ENCODE data around the gene NPIPA7.
"Not testable (repeated sequence)": the region's sequence is repeated elsewhere in the genome, so short reads cannot be mapped to it uniquely, and the experiment has no call there.

Gene NPIPA7

DNA sequence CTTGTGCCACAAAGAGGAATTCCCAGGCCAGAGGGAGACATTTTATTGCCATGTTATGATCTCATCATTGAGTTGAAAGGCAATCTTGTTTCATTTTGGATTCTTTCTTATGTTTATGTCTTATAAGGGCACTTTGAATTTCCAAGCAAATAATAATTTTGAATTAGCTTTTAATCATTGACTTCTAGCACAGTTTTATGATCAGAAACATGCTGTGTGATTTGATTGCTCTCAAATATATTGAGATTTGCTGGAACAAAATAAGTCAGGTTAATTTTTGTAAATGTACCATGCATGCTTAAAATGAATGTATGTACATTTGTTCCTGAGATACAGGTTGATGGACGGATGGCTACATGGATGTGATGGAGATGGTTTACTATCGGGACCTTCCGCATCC, at the start of gene NPIPA7:
Gene NPIPA7, plus strand, starts transcription at position 301 of the 400 bp plus-strand sequence. CDS start 105 bp downstream, outside the sequence.
- H3K36me3 ChIP-seq (ENCODE audit: control insufficient read depth, insufficient read depth, low read length); H3K27me3 ChIP-seq (replicated peaks; ENCODE audit: control insufficient read depth, insufficient read depth, low read length); DNase-seq (ENCODE audit: extremely low read depth, insufficient read length); H3K4me3 ChIP-seq (replicated peaks; ENCODE audit: low read depth, low read length): not testable (repeated sequence)

DNA sequence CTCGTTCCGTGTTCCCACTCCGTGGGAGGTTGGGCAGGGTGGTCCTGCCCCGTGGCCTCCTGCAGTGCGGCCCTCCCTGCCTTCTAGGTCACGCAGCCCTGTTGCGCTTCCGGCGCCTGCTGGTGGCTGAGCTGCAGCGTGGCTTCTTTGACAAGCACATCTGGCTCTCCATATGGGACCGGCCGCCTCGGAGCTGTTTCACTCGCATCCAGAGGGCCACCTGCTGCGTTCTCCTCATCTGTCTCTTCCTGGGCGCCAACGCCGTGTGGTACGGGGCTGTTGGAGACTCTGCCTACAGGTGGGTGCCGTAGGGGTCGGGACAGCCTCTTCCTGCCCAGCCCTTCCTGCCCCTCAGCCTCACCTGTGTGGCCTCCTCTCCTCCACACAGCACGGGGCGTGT, 47.5 kb upstream of the NPIPA7 start:
- not testable (repeated sequence) for H3K27me3 ChIP-seq (replicated peaks; ENCODE audit: control insufficient read depth, insufficient read depth, low read length); H3K4me3 ChIP-seq (replicated peaks; ENCODE audit: low read depth, low read length); H3K36me3 ChIP-seq (ENCODE audit: control insufficient read depth, insufficient read depth, low read length); DNase-seq (ENCODE audit: extremely low read depth, insufficient read length)

DNA sequence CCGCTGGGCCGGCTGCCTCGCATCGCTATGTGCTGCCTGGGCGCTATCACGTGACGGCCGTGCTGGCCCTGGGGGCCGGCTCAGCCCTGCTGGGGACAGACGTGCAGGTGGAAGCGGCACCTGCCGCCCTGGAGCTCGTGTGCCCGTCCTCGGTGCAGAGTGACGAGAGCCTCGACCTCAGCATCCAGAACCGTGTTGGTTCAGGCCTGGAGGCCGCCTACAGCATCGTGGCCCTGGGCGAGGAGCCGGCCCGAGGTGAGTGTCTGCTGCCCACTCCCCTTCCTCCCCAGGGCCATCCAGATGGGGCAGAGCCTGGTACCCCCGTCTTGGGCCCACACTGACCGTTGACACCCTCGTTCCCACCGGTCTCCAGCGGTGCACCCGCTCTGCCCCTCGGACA, 21.4 kb upstream of the NPIPA7 start:
- not testable (repeated sequence) for H3K4me3 ChIP-seq (replicated peaks; ENCODE audit: low read depth, low read length); H3K27me3 ChIP-seq (replicated peaks; ENCODE audit: control insufficient read depth, insufficient read depth, low read length)

DNA sequence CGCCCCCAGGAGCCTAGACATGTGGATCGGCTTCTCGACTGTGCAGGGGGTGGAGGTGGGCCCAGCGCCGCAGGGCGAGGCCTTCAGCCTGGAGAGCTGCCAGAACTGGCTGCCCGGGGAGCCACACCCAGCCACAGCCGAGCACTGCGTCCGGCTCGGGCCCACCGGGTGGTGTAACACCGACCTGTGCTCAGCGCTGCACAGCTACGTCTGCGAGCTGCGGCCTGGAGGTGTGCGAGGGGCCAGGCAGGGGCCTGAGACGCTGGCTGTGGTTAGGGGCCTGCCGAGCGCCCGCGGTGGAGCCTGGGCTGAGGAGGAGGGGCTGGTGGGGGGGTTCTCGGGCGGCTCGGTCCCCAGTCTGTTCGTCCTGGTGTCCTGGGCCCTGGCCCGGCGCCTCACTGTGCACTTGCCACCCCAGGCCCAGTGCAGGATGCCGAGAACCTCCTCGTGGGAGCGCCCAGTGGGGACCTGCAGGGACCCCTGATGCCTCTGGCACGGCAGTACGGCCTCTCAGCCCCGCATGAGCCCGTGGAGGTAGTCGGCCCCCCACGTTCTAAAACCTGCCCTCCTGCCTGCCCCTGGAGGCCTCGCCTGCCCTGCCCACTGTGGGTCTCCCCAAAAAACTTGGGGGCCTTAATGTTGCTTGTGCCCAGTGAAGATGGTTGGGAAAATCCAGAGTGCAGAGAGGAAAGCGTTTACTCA, 20.2 kb upstream of the NPIPA7 start:
- not testable (repeated sequence) for H3K27me3 ChIP-seq (replicated peaks; ENCODE audit: control insufficient read depth, insufficient read depth, low read length); DNase-seq (ENCODE audit: extremely low read depth, insufficient read length); H3K36me3 ChIP-seq (ENCODE audit: control insufficient read depth, insufficient read depth, low read length); H3K4me3 ChIP-seq (replicated peaks; ENCODE audit: low read depth, low read length)

More for the DNA sequence above, 21.4 kb upstream of the NPIPA7 start:
- DNase-seq (ENCODE audit: extremely low read depth, insufficient read length); H3K36me3 ChIP-seq (ENCODE audit: control insufficient read depth, insufficient read depth, low read length): not testable (repeated sequence)

DNA sequence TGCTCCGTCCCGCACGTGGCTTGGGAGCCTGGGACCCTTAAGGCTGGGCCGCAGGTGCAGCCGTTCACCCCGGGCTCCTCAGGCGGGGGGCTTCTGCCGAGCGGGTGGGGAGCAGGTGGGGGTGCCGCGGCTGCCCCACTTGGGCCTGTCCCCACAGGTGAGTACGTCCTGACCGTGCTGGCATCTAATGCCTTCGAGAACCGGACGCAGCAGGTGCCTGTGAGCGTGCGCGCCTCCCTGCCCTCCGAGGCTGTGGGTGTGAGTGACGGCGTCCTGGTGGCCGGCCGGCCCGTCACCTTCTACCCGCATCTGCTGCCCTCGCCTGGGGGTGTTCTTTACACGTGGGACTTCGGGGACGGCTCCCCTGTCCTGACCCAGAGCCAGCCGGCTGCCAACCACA, 15.3 kb upstream of the NPIPA7 start:
- not testable (repeated sequence) for H3K4me3 ChIP-seq (replicated peaks; ENCODE audit: low read depth, low read length); H3K36me3 ChIP-seq (ENCODE audit: control insufficient read depth, insufficient read depth, low read length); DNase-seq (ENCODE audit: extremely low read depth, insufficient read length); H3K27me3 ChIP-seq (replicated peaks; ENCODE audit: control insufficient read depth, insufficient read depth, low read length)

DNA sequence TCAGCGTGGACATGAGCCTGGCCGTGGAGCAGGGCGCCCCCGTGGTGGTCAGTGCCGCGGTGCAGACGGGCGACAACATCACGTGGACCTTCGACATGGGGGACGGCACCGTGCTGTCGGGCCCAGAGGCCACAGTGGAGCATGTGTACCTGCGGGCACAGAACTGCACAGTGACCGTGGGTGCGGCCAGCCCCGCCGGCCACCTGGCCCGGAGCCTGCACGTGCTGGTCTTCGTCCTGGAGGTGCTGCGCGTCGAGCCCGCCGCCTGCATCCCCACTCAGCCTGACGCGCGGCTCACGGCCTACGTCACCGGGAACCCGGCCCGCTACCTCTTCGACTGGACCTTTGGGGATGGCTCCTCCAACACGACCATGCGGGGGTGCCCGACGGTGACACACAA, 14.8 kb upstream of the NPIPA7 start:
- not testable (repeated sequence) for H3K27me3 ChIP-seq (replicated peaks; ENCODE audit: control insufficient read depth, insufficient read depth, low read length); DNase-seq (ENCODE audit: extremely low read depth, insufficient read length); H3K36me3 ChIP-seq (ENCODE audit: control insufficient read depth, insufficient read depth, low read length); H3K4me3 ChIP-seq (replicated peaks; ENCODE audit: low read depth, low read length)

DNA sequence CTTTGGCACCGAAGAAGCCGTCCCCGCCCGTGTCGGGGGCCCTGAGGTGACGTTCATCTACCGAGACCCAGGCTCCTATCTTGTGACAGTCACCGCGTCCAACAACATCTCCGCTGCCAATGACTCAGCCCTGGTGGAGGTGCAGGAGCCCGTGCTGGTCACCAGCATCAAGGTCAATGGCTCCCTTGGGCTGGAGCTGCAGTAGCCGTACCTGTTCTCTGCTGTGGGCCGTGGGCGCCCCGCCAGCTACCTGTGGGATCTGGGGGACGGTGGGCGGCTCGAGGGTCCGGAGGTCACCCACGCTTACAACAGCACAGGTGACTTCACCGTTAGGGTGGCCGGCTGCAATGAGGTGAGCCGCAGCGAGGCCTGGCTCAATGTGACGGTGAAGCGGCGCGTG, 14.2 kb upstream of the NPIPA7 start:
- not testable (repeated sequence) for H3K36me3 ChIP-seq (ENCODE audit: control insufficient read depth, insufficient read depth, low read length); DNase-seq (ENCODE audit: extremely low read depth, insufficient read length); H3K27me3 ChIP-seq (replicated peaks; ENCODE audit: control insufficient read depth, insufficient read depth, low read length); H3K4me3 ChIP-seq (replicated peaks; ENCODE audit: low read depth, low read length)

DNA sequence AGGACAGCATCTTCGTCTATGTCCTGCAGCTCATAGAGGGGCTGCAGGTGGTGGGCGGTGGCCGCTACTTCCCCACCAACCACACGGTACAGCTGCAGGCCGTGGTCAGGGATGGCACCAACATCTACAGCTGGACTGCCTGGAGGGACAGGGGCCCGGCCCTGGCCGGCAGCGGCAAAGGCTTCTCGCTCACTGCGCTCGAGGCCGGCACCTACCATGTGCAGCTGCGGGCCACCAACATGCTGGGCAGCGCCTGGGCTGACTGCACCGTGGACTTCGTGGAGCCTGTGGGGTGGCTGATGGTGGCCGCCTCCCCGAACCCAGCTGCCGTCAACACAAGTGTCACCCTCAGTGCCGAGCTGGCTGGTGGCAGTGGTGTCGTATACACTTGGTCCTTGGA, 13.6 kb upstream of the NPIPA7 start:
- DNase-seq (ENCODE audit: extremely low read depth, insufficient read length): not testable (repeated sequence)

DNA sequence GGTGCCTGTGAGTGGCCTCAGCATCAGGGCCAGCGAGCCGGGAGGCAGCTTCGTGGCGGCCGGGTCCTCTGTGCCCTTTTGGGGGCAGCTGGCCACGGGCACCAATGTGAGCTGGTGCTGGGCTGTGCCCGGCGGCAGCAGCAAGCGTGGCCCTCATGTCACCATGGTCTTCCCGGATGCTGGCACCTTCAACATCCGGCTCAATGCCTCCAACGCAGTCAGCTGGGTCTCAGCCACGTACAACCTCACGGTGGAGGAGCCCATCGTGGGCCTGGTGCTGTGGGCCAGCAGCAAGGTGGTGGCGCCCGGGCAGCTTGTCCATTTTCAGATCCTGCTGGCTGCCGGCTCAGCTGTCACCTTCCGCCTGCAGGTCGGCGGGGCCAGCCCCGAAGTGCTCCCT, 13.1 kb upstream of the NPIPA7 start:
- DNase-seq (ENCODE audit: extremely low read depth, insufficient read length); H3K36me3 ChIP-seq (ENCODE audit: control insufficient read depth, insufficient read depth, low read length); H3K4me3 ChIP-seq (replicated peaks; ENCODE audit: low read depth, low read length); H3K27me3 ChIP-seq (replicated peaks; ENCODE audit: control insufficient read depth, insufficient read depth, low read length): not testable (repeated sequence)

More for the DNA sequence above, 13.6 kb upstream of the NPIPA7 start:
- H3K36me3 ChIP-seq (ENCODE audit: control insufficient read depth, insufficient read depth, low read length); H3K4me3 ChIP-seq (replicated peaks; ENCODE audit: low read depth, low read length); H3K27me3 ChIP-seq (replicated peaks; ENCODE audit: control insufficient read depth, insufficient read depth, low read length): not testable (repeated sequence)

DNA sequence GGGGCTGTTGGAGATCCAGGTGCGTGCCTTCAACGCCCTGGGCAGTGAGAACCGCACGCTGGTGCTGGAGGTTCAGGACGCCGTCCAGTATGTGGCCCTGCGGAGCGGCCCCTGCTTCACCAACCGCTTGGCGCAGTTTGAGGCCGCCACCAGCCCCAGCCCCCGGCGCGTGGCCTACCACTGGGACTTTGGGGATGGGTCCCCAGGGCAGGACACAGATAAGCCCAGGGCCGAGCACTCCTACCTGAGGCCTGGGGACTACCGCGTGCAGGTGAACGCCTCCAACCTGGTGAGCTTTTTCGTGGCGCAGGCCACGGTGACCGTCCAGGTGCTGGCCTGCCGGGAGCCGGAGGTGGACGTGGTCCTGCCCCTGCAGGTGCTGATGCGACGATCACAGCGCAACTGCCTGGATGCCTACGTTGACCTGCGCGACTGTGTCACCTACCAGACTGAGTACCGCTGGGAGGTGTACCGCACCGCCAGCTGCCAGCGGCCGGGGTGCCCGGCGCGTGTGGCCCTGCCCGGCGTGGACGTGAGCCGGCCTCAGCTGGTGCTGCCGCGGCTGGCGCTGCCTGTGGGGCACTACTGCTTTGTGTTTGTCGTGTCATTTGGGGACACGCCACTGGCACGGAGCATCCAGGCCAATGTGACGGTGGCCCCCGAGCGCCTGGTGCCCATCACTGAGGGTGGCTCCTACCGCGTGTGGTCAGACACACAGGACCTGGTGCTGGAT, 12.2 kb upstream of the NPIPA7 start:
- not testable (repeated sequence) for H3K27me3 ChIP-seq (replicated peaks; ENCODE audit: control insufficient read depth, insufficient read depth, low read length); H3K4me3 ChIP-seq (replicated peaks; ENCODE audit: low read depth, low read length); H3K36me3 ChIP-seq (ENCODE audit: control insufficient read depth, insufficient read depth, low read length); DNase-seq (ENCODE audit: extremely low read depth, insufficient read length)

DNA sequence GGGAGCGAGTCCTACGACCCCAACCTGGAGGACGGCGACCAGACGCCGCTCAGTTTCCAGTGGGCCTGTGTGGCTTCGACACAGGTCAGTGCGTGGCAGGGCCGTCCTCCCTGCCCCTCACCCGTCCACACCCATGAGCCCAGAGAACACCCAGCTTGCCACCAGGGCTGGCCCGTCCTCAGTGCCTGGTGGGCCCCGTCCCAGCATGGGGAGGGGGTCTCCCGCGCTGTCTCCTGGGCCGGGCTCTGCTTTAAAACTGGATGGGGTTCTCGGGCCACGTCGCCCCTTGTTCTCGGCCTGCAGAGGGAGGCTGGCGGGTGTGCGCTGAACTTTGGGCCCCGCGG, 11.7 kb upstream of the NPIPA7 start:
- not testable (repeated sequence) for H3K36me3 ChIP-seq (ENCODE audit: control insufficient read depth, insufficient read depth, low read length); H3K27me3 ChIP-seq (replicated peaks; ENCODE audit: control insufficient read depth, insufficient read depth, low read length); DNase-seq (ENCODE audit: extremely low read depth, insufficient read length); H3K4me3 ChIP-seq (replicated peaks; ENCODE audit: low read depth, low read length)

DNA sequence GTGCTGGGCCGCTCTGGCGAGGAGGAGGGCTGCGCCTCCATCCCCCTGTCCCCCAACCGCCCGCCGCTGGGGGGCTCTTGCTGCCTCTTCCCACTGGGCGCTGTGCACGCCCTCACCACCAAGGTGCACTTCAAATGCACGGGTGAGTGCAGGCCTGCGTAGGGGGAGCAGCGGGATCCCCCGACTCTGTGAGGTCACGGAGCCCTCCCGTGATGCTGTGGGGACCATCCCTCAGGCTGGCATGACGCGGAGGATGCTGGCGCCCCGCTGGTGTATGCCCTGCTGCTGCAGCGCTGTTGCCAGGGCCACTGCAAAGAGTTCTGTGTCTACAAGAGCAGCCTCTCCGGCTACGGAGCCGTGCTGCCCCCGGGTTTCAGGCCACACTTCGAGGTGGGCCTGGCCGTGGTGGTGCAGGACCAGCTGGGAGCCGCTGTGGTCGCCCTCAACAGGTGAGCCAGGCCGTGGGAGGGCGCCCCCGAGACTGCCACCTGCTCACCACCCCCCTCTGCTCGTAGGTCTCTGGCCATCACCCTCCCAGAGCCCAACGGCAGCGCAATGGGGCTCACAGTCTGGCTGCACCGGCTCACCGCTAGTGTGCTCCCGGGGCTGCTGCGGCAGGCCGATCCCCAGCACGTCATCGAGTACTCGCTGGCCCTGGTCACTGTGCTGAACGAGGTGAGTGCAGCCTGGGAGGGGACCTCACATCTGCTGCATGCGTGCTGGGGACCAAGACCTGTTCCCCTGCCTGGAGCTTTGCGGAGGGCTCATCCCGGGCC, 9.7 kb upstream of the NPIPA7 start:
- not testable (repeated sequence) for H3K36me3 ChIP-seq (ENCODE audit: control insufficient read depth, insufficient read depth, low read length); H3K4me3 ChIP-seq (replicated peaks; ENCODE audit: low read depth, low read length); DNase-seq (ENCODE audit: extremely low read depth, insufficient read length); H3K27me3 ChIP-seq (replicated peaks; ENCODE audit: control insufficient read depth, insufficient read depth, low read length)

DNA sequence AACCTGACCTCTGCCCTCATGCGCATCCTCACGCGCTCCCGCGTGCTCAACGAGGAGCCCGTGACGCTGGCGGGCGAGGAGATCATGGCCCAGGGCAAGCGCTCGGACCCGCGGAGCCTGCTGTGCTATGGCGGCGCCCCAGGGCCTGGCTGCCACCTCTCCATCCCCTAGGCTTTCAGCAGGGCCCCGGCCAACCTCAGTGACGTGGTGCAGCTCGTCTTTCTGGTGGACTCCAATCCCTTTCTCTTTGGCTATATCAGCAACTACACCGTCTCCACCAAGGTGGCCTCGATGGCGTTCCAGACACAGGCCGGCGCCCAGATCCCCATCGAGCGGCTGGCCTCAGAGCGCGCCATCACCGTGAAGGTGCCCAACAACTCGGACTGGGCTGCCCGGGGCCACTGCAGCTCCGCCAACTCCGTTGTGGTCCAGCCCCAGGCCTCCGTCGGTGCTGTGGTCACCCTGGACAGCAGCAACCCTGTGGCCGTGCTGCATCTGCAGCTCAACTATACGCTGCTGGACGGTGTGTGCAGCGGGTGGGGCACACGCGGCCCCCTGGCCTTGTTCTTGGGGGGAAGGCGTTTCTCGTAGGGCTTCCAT, 7.7 kb upstream of the NPIPA7 start:
- not testable (repeated sequence) for H3K4me3 ChIP-seq (replicated peaks; ENCODE audit: low read depth, low read length); H3K36me3 ChIP-seq (ENCODE audit: control insufficient read depth, insufficient read depth, low read length); H3K27me3 ChIP-seq (replicated peaks; ENCODE audit: control insufficient read depth, insufficient read depth, low read length); DNase-seq (ENCODE audit: extremely low read depth, insufficient read length)

DNA sequence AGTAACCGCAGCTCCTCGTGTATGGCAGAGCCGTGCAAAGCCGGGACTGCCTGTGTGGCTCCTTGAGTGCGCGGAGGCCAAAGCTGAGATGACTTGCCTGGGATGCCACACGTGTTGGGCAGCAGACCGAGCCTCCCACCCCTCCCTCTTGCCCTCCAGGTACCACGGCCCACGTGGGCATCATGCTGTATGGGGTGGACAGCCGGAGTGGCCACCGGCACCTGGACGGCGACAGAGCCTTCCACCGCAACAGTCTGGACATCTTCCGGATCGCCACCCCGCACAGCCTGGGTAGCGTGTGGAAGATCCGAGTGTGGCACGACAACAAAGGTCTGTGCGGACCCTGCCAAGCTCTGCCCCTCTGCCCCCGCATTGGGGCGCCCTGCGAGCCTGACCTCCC, 4.7 kb upstream of the NPIPA7 start:
- DNase-seq (ENCODE audit: extremely low read depth, insufficient read length): not testable (repeated sequence)

More for the DNA sequence above, 4.7 kb upstream of the NPIPA7 start:
- not testable (repeated sequence) for H3K27me3 ChIP-seq (replicated peaks; ENCODE audit: control insufficient read depth, insufficient read depth, low read length); H3K36me3 ChIP-seq (ENCODE audit: control insufficient read depth, insufficient read depth, low read length); H3K4me3 ChIP-seq (replicated peaks; ENCODE audit: low read depth, low read length)
